Peyer's patch (tissue), 4 donors: ENCODE data around the gene AGBL5. TPM values are rescaled to one million over a fixed set of nuclear protein-coding genes. Genes with fewer than 3 reads are reported as not detected.

Experiments
- DNase-seq, 3 donors: peaks; one replicate each; pipeline ENCODE4 v3.0.0-alpha.2; 2017 to 2019
- H3K27ac ChIP-seq, 4 donors: fragments of 200-600 bp; sonication (generic); one replicate each; pipeline ENCODE4 v1.5.1; 2016 to 2019
- H3K27me3 ChIP-seq, 2 donors: fragments of 200-600 bp; sonication (generic); one replicate each; pipeline ENCODE4 v1.5.1; 2019
- H3K36me3 ChIP-seq, 3 donors: fragments of 200-600 bp; sonication (generic); one replicate each; pipeline ENCODE4 v1.5.1; 2016 to 2019
- H3K4me1 ChIP-seq, 4 donors: fragments of 200-600 bp; sonication (generic); one replicate each; pipeline ENCODE4 v1.5.1; 2016 to 2019
- H3K4me3 ChIP-seq, 4 donors: fragments of 200-600 bp; sonication (generic); 1 replicate in 3 of 4; 2 replicates in 1 of 4; pipeline ENCODE4 v1.5.1; 2016 to 2019; ENCODE audit warnings: mild to moderate bottlenecking in 1 of 4
- H3K9me3 ChIP-seq, 4 donors: fragments of 200-600 bp; sonication (generic); one replicate each; pipeline ENCODE4 v1.5.1; 2016 to 2019; ENCODE audit warnings: mild to moderate bottlenecking in 1 of 4
- CTCF ChIP-seq, 6 experiments: fragments of 450-650 bp in 4 of 6; fragments of 200-600 bp in 2 of 6; sonication (generic) in 1 of 6; IDR thresholded peaks; one replicate each; pipeline ENCODE4 v1.5.1; 2017 to 2019; ENCODE audit warnings: antibody characterized with exemption in 6 of 6, mild to moderate bottlenecking in 3 of 6, moderate library complexity in 1 of 6
- POLR2A ChIP-seq, 2 donors: fragments of 450-650 bp; IDR thresholded peaks; one replicate each; pipeline ENCODE4 v1.5.1; 2017; ENCODE audit warnings: antibody characterized with exemption in 2 of 2, mild to moderate bottlenecking in 2 of 2, moderate library complexity in 2 of 2
- total RNA-seq, 4 donors: library from RNA; depleted of rRNA; stranded (reverse); fragments of >200 nt; gene quantifications; one replicate each; pipeline ENCODE4 v1.1.0, GENCODE V29; 2016

The AGBL5 gene
- total RNA-seq, 4 donors from 2014 or later: 7.5 to 18.2 (median 12.3) TPM

GRCh38 chr2:27007416-27008374, 43.8 kb upstream of the AGBL5 start:
- TF ChIP-seq POLR2A (IDR thresholded peaks at IDR 0.05) (no peak), CTCF (IDR thresholded peaks at IDR 0.05) (no peak)
- H3K27ac ChIP-seq: no peak overlapping the region
- H3K4me3 ChIP-seq: no peak overlapping the region
- H3K36me3 ChIP-seq: no peaks in the 10 kb centered on the region
- no peak for DNase-seq
- no peaks in the 10 kb centered on the region for H3K9me3 ChIP-seq
- H3K4me1 ChIP-seq: no peaks in the 10 kb centered on the region
- H3K27me3 ChIP-seq: no peaks in the 10 kb centered on the region

GRCh38 chr2:27008678-27009077, 42.8 kb upstream of the AGBL5 start:
- no peak for DNase-seq
- no peaks in the 10 kb centered on the region for H3K27me3 ChIP-seq
- TF ChIP-seq CTCF (IDR thresholded peaks at IDR 0.05) (no peak), POLR2A (IDR thresholded peaks at IDR 0.05) (no peak)
- no peak overlapping the region for H3K4me3 ChIP-seq
- no peak overlapping the region for H3K27ac ChIP-seq
- no peaks in the 10 kb centered on the region for H3K9me3 ChIP-seq
- H3K36me3 ChIP-seq: no peaks in the 10 kb centered on the region
- no peaks in the 10 kb centered on the region for H3K4me1 ChIP-seq

- no peaks in the 10 kb centered on the region for H3K36me3 ChIP-seq
- H3K27me3 ChIP-seq: no peaks in the 10 kb centered on the region
- H3K4me3 ChIP-seq: no peak overlapping the region
- H3K9me3 ChIP-seq: no peaks in the 10 kb centered on the region
- no peak for TF ChIP-seq POLR2A (IDR thresholded peaks at IDR 0.05)
- TF ChIP-seq CTCF (IDR thresholded peaks at IDR 0.05): no peak
- no peaks in the 10 kb centered on the region for H3K4me1 ChIP-seq
- no peak for DNase-seq
- no peak overlapping the region for H3K27ac ChIP-seq
Observed at GRCh38 chr2:27009083-27009482, 42.4 kb upstream of the AGBL5 start.

GRCh38 chr2:27009716-27010115, 41.8 kb upstream of the AGBL5 start:
- TF ChIP-seq POLR2A (IDR thresholded peaks at IDR 0.05): no peak
- TF ChIP-seq CTCF (IDR thresholded peaks at IDR 0.05): no peak
- no peak overlapping the region for H3K4me3 ChIP-seq
- no peaks in the 10 kb centered on the region for H3K9me3 ChIP-seq
- H3K27me3 ChIP-seq: no peaks in the 10 kb centered on the region
- no peak for DNase-seq
- H3K36me3 ChIP-seq: no peaks in the 10 kb centered on the region
- H3K4me1 ChIP-seq: no peaks in the 10 kb centered on the region
- no peak overlapping the region for H3K27ac ChIP-seq

- TF ChIP-seq POLR2A (IDR thresholded peaks at IDR 0.05) (no peak), CTCF (IDR thresholded peaks at IDR 0.05) (no peak)
- DNase-seq: no peak
- Histone ChIP-seq H3K4me3 (no peak overlapping the region), H3K27me3 (no peaks in the 10 kb centered on the region), H3K4me1 (no peaks in the 10 kb centered on the region), H3K36me3 (no peaks in the 10 kb centered on the region), H3K27ac (no peak overlapping the region), H3K9me3 (no peaks in the 10 kb centered on the region)
Observed at GRCh38 chr2:27010139-27010538, 41.3 kb upstream of the AGBL5 start.
